ENCODE measurements around the gene ALKBH4.
"Not testable (repeated sequence)": the region's sequence is repeated elsewhere in the genome, so short reads cannot be mapped to it uniquely, and the experiment has no call there.

The ALKBH4 gene, protein sequence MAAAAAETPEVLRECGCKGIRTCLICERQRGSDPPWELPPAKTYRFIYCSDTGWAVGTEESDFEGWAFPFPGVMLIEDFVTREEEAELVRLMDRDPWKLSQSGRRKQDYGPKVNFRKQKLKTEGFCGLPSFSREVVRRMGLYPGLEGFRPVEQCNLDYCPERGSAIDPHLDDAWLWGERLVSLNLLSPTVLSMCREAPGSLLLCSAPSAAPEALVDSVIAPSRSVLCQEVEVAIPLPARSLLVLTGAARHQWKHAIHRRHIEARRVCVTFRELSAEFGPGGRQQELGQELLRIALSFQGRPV

GRCh38 chr7:102464577-102465280 lies at the start of gene ALKBH4, which contains the start of gene LRWD1:
TSS of gene ALKBH4 (minus strand) at chr7:102464863. CDS start at chr7:102464836, 27 bp downstream.
TSS of gene LRWD1 (plus strand) at chr7:102464984. CDS start at chr7:102465081, 97 bp downstream.
- DNase-seq, result peak; percentile 76

GRCh38 chr7:102512642-102513221 lies 48.1 kb upstream of the ALKBH4 start:
- not testable (repeated sequence) for DNase-seq

DNA sequence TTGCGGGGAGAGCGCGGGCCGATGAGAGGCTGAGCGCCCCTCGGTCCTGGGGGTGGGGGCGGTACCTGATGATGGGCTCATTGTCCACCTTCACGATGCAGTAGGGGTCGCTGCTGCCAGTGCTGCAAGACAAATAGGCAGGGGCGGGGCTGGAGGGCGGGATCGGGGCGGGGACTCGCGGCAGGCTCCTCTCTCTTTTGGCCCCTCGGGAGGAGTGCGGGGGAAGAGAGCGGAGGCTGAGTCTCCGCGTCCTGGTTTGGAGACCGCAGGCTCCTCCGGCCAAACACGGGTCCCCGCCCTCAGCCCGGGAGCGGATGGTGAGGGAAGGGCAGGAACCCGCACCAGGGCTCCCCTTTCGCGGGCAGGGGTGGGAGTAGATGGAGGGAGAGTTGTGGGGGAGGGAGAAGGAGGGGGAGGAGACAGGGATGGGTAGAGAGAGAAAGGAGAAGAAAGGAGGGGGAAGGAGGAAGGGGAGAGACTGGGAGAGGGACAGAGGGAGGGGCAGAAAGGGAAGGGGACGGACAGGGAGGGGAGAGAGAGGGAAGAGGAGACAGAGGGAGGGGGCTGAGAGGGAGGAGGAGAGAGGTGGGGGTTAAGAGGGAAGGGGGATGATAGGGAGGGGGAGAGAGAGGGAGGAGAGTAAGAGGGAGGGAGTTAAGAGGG lies 47.3 kb upstream of the ALKBH4 start:
- DNase-seq, result not testable (repeated sequence)

- DNase-seq, result not testable (repeated sequence)
These were observed 45.9 kb upstream of the ALKBH4 start for GRCh38 chr7:102510575-102510974.

DNA sequence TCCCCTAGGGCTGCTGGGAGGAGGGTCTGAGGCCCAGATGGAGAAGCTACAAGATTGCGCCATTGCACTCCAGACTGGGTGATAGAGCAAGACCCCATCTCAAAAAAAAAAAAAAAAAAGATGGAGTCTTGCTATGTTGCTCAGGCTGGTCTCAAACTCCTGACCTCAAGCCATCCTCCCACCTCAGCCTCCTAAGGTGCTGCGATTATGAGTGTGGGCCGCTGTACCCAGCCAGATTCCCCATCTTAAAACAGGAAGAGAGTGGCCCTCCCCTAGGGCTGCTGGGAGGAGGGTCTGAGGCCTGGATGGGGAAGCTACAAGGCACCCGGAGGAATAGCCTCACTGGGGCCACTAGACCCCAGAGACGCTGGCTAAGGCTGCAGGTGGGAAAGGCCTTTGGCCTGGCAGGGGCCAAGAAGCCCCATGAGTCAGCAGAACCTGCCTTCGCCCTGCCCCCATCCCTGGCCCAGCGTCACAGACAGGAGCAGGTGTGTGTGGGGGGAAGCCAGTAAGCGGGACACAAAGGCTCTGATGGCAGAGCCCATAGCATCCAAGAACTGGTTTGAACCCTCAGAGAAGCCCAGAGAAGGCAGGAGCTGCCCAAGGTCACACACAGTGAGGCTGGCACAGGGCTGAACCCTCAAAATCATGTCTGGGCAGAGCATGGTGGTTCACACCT lies 42.9 kb upstream of the ALKBH4 start:
- DNase-seq, result not testable (repeated sequence)

GRCh38 chr7:102505298-102506185 lies 40.9 kb upstream of the ALKBH4 start:
- not testable (repeated sequence) for DNase-seq

DNA sequence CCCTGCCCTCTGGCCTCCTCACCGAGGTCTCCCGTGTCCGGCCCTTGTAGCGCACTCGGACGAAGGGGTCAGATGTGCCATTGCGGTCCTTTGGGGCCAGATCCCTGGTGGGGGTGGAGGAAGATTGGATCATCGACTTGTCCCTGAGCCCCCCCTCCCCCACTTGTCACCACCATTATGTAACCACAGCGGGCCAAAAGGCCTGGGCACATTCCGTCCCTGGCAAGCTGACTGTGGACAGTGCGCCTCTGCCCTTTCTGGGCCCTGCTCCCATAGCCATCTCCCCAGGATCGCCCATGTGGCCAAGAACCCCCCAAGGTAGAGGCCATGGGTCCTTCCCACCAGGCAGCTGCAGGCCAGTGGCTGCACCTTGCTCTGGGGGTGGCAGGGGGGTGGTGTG lies 38.5 kb upstream of the ALKBH4 start:
- not testable (repeated sequence) for DNase-seq

DNA sequence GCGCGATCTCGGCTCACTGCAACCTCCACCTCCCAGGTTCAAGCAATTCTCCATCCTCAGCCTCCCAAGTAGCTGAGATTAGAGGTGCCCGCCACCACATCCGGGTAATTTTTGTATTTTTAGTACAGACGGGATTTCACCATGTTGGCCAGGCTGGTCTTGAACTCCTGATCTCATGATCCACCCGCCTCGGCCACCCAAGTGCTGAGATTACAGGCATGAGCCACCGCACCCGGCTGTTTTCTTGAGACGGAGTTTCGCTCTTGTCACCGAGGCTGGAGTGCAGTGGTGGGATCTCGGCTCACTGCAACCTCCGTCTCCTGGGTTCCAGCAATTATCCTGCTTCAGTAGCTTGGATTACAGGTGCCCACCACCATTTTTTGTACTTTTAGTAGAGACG lies 33.7 kb upstream of the ALKBH4 start:
- not testable (repeated sequence) for DNase-seq

DNA sequence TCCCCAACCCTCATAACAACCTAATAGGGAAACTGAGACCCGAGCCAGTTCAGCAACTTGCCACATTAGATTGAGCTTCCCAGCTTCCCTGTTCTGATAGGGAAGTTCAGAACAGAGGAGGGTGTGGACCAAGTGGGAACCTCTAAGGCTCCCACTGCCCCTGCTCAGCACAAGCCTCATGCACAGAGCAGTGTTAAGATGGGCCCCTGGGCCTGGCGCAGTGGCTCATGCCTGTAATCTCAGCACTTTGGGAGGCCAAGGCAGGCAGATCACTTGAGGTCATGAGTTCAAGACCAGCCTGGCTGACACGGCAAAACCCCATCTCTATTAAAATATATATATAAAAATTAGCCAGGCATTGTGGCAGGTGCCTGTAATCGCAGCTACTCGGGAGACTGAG lies 32.6 kb upstream of the ALKBH4 start:
- DNase-seq, result not testable (repeated sequence)

GRCh38 chr7:102496861-102497260 lies 32.2 kb upstream of the ALKBH4 start:
- not testable (repeated sequence) for DNase-seq

GRCh38 chr7:102494473-102495149 lies 29.9 kb upstream of the ALKBH4 start:
- not testable (repeated sequence) for DNase-seq

DNA sequence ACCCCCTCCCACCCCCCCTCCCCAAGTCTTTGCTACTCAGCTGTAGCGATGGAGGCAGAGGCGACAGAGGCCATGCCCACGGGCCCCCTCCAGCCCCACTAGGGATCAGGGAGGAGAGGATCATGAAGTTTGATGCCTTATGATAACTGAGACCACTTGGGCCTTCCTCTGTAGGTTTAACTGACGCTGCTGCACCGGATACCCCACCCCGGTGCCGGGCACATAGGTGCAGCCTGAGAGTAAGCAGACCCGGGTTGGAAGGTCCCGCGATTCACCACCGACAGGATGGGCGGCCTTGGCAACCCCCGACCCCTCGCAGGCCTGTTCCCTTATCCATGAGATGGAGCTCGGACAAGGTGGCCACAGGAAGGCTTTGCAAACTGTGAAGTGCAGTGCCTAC lies 29.4 kb upstream of the ALKBH4 start:
- DNase-seq, result not testable (repeated sequence)

DNA sequence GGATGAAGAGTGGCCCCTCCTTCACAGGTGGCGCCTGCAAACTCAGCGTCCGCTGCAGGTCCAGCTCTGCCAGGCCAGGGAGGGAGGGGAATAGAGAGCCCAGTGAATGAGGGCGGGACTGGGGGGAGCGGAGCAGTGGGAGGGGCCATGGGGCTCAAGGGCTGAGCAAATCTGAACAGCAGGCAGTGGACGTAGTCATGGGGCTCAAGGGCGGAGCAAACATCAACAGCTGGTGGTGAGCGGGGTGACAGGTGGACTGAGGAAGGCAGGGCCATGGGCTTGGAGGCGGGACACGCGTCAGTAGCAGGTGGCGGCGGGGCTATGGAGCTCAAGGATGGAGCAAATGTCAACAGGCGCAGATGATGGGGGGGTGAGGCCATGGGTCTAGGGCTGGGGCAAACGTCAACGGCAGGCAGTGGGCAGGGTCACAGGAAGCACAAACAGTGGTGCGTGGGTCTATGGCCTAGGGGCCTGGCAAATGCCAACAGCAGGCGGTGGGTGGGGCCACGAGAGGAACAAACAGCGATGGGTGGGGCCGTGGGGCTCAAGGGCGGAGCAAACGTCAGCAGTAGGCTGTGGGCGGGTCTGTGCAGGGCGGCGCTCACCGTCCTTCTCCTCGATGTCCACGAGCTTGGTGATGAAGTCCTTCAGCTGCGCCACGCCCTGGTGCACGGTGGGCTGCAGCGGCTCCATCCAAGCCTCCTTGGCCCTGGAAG lies 28.7 kb upstream of the ALKBH4 start:
- DNase-seq, result not testable (repeated sequence)

DNA sequence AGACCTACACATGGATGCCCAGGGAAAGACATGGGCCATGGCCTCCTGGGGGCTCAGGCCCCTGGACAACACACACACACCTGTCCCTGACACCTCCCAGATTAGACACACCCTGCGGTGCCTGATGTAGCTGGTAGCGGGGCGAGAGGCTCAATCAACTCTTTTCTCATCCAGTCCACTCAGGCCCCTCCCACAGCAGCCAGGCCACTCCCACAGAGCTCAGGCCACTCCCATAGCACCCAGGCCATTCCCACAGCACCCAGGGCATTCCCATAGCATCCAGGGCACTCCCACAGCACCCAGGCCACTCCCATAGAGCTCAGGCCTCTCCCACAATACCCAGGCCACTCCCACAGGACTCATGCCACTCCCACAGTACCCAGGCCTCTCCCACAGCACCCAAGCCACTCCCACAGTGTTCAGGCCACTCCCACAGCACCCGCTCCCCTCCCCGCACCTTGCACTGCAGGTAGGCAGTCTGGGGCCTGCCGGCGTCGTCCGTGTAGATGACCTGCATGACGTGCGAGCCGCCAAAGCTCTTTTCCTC lies 25.9 kb upstream of the ALKBH4 start:
- DNase-seq, result not testable (repeated sequence)

- DNase-seq, result not testable (repeated sequence)
These were observed 19.7 kb upstream of the ALKBH4 start for GRCh38 chr7:102484317-102484716.

DNA sequence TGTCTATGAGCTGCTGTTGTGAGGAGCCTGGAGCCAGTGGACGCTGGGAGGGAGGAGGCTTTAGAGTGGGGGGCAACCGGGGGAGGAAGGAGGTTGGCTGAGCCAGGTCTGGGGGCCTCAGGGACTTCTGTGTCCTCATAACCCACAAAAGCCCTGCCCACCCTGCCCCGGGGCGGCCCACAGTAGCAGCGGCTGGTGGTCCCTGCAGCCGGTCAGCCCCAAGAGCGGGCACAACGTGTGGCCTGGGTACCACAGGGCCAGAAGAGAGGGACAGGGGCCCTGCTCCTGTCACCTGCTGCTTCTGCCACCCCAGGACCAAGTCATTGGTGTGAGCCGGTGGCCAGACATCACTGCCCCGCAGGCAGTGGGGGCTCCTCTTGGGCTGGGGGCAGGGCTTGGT lies 17.3 kb upstream of the ALKBH4 start:
- not testable (repeated sequence) for DNase-seq

DNA sequence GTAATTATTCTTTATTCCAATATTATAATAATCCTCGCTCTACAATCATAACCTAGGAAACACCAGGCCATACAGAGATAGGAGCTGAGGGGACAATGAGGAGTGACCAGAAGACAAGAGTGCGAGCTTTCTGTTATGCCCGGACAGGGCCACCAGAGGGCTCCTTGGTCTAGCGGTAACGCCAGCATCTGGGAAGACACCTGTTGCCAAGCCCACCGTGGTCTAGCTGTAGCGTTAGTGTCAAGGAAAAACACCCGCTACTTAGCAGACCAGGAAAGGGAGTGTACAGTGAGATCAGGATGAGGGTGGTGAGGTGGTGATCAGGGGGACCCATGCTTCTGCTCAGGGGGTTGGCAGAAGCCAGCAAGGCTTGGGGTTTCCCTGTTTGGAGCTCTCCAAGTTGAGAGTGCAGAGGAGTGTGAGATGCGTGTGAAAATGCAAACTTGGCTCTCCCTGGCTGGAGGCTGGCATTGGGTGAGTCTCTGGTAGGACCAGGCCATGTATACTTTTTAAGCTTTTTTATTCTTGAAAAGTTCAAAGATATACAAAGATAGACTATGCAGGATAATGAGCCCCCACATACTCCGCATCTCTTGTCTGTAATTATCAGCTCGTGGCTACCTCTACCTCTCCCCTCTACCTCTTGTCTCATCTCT lies 15.4 kb upstream of the ALKBH4 start:
- not testable (repeated sequence) for DNase-seq

GRCh38 chr7:102479209-102479584 lies 14.5 kb upstream of the ALKBH4 start:
- DNase-seq, result not testable (repeated sequence)
